G401 (cell line): Measurements from ENCODE around the gene WDR11. TPM values are rescaled to one million over a fixed set of nuclear protein-coding genes. Genes with fewer than 3 reads are reported as not detected.
"Not testable (repeated sequence)": the region's sequence is repeated elsewhere in the genome, so short reads cannot be mapped to it uniquely, and the experiment has no call there.

Experiments
- DNase-seq: peaks from one replicate; pipeline ENCODE4 v3.0.0-alpha.2; 2015; ENCODE audit warnings: low spot score
- in situ Hi-C: cut with HindIII; loops from 2 replicates; pipeline ENCODE4 v1.10.0; 2016; ENCODE audit warnings: low sequenced_read_pairs, mixed read lengths
- total RNA-seq: library from RNA; depleted of rRNA; stranded (reverse); fragments of >200 nt; shearing (Covaris generic); gene quantifications from 2 replicates; pipeline ENCODE4 v1.2.3, GENCODE V29; 2014

The WDR11 gene
- total RNA-seq, 1 experiment from 2014 or later: 57.2 TPM

GRCh38 chr10:120841522-120842189, 9.5 kb upstream of the WDR11 start:
- DNase-seq: no peak
- in situ Hi-C loops: no loop called here

- DNase-seq: no peak
- in situ Hi-C loops: no loop called here
Measured at GRCh38 chr10:120854388-120854787, 3.2 kb downstream of the WDR11 start.

- in situ Hi-C loops: no loop called here
- DNase-seq: no peak
Measured at GRCh38 chr10:120861178-120861855, 10.2 kb downstream of the WDR11 start.

GRCh38 chr10:120873741-120874140, 22.6 kb downstream of the WDR11 start:
- in situ Hi-C loops: no loop called here
- DNase-seq: no peak

- in situ Hi-C loops: no loop called here
- no peak for DNase-seq
Measured at GRCh38 chr10:120883071-120883470, 31.9 kb downstream of the WDR11 start.

- in situ Hi-C loops: no loop called here
- no peak for DNase-seq
Measured at GRCh38 chr10:120887482-120887881, 36.3 kb downstream of the WDR11 start.

- in situ Hi-C loops: no loop called here
Measured at GRCh38 chr10:120891365-120891764, 40.2 kb downstream of the WDR11 start.

GRCh38 chr10:120894556-120894955, 43.4 kb downstream of the WDR11 start:
- in situ Hi-C loops: no loop called here

More at GRCh38 chr10:120891365-120891764, 40.2 kb downstream of the WDR11 start:
- no peak for DNase-seq

GRCh38 chr10:120897343-120897742, 46.2 kb downstream of the WDR11 start:
- in situ Hi-C loops: no loop called here

More at GRCh38 chr10:120894556-120894955, 43.4 kb downstream of the WDR11 start:
- DNase-seq: no peak

GRCh38 chr10:120905268-120905667, 54.1 kb downstream of the WDR11 start:
- no peak for DNase-seq
- in situ Hi-C loops: no loop called here

More at GRCh38 chr10:120897343-120897742, 46.2 kb downstream of the WDR11 start:
- DNase-seq: no peak

GRCh38 chr10:120917521-120918250, 66.5 kb downstream of the WDR11 start:
- DNase-seq: no peak
- in situ Hi-C loops: no loop called here

GRCh38 chr10:120923886-120924285, 72.7 kb downstream of the WDR11 start:
- in situ Hi-C loops, DNase-seq: not testable (repeated sequence)

- DNase-seq: no peak
- in situ Hi-C loops: no loop called here
Measured at GRCh38 chr10:120926611-120927010, 75.4 kb downstream of the WDR11 start.

GRCh38 chr10:120927352-120927751, 76.2 kb downstream of the WDR11 start:
- DNase-seq: no peak
- in situ Hi-C loops: no loop called here

- in situ Hi-C loops: no loop called here
- DNase-seq: no peak
Measured at GRCh38 chr10:120929166-120929565, 78.0 kb downstream of the WDR11 start.

- DNase-seq: no peak
- in situ Hi-C loops: no loop called here
Measured at GRCh38 chr10:120931423-120931822, 80.3 kb downstream of the WDR11 start.

- in situ Hi-C loops: no loop called here
- DNase-seq: no peak
Measured at GRCh38 chr10:120931999-120932398, 80.8 kb downstream of the WDR11 start.

GRCh38 chr10:120938822-120939221, 87.7 kb downstream of the WDR11 start:
- DNase-seq: no peak
- in situ Hi-C loops: no loop called here

- DNase-seq: no peak
- in situ Hi-C loops: no loop called here
Measured at GRCh38 chr10:120940299-120940900, 89.2 kb downstream of the WDR11 start.

- in situ Hi-C loops: no loop called here
- no peak for DNase-seq
Measured at GRCh38 chr10:120941501-120941900, 90.3 kb downstream of the WDR11 start.
